GM19452 (cell line): Measurements from ENCODE around the gene TNRC6A.
"Not testable (repeated sequence)": the region's sequence is repeated elsewhere in the genome, so short reads cannot be mapped to it uniquely, and the experiment has no call there.

Experiments
- ATAC-seq: cut with Tn5 transposase; IDR thresholded peaks from one replicate; pipeline ENCODE4 v1.9.1; 2021; ENCODE audit not compliant: unreplicated experiment

The TNRC6A gene

DNA sequence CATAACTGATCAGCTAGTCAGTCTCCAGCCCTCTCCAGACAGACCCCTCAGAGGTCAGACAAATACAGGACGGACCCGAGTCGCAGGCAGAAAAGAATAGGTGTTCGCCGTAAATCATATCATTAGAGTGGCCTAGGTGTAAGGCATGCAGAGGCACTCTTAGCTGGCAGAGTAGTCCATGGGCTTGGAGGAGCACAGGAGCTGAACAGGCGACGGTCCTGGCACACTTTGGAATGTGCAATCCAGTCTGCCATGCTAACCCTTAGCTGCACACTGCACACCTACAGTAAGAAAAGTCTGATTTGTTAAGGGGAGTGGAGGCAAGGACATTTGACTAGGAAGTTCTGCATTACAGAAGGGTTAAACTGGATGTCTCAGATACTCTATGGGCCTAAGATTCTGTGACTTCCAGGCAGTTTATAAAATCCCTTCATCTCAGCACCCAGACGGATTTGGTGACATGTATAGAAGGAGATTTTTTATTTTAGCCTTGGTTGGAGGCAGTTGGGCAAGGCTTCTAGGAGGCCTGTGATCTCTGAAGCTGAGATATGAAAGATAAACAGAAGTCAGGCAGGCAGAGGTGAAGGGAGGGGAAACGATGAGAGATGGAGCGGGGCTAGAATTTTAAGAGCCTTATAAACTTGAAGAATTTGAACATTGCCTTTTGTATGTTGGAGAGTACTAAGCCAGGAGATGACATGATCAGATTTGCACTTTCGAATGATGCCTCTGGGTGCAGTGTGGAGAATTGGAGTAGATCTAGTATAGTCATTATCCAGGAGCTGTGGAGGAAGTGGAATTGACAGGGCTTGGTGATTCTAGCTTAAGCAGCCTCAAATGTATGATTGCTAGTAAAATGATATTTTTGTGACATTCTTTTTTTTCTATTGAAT lies 81.7 kb downstream of the TNRC6A start:
- ATAC-seq, result no peak

DNA sequence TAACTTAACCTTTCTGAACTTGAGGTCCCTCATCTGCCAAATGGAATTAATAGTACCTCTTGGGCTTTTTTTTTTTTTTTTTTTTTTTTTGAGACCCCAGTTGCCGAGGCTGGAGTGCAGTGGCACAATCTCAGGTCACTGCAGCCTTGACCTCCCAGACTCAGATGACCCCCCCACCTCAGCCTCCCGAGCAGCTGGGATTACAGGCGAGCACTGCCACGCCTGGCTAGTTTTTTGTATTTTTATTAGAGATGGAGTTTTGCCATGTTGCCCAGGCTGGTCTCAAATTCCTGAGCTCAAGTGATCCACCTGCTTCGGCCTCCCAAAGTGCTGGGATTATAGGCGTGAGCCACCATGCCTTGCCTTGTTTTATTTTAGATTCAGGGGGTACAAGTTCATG lies 83.4 kb downstream of the TNRC6A start:
- ATAC-seq, result not testable (repeated sequence)

DNA sequence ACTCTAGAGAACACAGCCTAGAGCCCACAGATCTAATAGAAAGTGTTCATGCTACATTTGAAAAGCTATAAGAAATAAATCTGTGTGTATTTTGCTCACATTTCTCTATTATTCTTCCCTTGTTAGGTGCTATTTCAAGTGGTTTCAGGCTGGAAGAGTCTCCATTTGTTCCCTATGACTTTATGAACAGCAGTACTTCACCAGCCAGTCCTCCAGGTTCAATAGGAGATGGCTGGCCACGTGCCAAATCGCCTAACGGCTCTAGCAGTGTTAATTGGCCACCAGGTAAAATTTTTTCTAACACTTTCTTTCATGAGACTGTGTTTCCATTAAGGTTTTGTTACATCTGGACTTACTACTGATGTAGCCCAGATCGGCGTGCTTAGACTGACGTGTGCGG lies 85.6 kb downstream of the TNRC6A start:
- ATAC-seq, result no peak

DNA sequence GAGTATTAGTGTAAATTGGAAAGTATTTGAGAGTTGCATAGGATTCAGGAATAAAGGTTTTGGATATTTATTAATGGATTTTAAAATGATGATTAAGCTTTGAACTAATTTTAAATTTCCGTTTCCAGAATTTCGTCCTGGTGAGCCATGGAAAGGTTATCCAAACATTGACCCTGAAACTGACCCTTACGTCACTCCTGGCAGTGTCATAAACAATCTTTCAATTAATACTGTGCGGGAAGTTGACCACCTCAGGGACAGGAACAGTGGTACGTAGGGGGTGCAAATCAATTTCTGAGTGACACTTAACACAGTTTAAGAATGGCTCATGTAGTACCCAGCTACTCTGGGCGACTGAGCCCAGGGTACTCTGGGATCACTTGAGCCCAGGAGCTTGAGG lies 87.2 kb downstream of the TNRC6A start:
- ATAC-seq, result no peak

DNA sequence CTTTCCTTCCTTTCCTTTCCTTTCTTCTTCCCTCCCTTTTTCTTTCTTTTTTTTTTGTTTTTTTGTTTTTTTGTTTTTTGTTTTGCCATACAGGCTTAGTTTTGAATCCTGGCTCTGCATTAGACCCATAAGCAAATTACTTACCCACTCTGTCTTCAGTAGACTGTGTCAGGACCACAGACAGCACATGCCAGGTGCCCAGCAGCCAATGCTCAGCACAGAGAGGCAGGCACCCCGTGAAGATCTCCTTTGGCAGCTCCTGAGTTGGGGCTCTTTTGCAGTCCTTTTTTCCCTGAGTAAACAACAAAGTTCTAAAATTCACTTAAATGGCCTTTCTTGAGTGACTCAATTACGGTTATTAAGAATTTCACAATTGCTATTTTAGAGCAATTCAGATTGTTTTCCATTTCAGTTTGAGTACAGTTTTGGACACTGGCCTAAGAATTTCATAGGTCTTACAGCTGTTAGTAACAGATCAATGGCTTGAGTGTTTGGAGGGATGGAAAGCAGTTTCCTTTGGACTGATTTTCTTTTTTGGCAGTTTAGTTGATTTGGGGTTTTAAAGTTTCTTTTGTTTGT lies 90.1 kb downstream of the TNRC6A start:
- no peak for ATAC-seq

DNA sequence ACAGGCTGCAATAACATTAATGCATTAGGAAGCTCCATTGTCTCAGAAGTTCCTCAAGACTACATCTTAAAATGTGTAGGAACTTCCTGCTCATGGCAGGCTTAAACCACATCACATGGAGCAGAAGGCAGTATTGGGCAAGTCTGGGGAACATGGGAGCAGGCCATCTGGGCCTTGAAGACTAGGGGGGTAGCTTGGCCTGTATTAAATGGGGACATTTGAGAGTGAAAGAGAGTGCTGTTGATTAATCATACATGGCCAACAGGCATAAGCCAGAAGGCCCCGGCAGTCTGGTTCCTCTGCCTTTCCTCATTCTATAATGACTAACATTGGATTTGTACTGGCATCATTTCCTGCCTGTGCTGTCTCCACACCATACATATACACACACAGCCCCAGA lies 91.1 kb downstream of the TNRC6A start:
- ATAC-seq, result no peak

DNA sequence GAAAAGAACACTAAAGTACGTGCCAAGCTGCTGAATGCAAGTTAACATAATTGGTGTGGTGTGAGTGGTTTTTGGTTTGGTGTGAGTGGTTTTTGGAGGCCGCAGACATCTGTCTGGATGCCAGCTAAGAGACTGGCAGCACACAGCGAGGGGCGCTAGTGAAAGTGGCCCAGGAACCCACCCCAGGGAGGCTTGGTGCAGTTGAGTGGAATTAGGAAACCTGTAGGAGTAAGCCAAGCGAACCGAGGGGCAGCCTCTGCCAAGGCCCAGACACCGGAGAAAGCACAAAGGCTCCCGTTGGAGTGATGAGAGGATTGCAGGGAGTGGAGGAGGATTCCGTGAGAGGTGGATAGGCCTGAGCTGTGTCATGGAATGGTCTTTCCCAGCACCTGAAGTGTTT lies 91.7 kb downstream of the TNRC6A start:
- no peak for ATAC-seq

DNA sequence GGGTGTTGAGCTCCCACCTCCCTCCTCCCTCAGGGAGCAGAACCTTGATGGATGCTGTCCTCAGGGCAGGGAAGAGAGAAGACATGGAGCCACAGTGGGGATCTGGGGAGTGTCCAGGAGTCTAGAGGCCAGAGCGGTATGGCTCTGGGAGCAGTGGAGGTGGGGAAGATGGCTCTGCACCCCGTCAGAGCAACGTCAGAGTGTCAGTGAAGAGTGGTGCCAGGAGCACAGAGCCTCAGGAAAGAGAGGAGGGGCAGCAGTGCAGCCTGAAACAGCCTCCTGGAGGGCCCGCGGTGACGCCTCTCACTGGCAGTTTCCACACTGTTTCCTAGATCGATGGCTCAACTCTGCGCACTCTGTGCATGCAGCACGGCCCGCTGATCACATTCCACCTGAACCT lies 93.1 kb downstream of the TNRC6A start:
- no peak for ATAC-seq

DNA sequence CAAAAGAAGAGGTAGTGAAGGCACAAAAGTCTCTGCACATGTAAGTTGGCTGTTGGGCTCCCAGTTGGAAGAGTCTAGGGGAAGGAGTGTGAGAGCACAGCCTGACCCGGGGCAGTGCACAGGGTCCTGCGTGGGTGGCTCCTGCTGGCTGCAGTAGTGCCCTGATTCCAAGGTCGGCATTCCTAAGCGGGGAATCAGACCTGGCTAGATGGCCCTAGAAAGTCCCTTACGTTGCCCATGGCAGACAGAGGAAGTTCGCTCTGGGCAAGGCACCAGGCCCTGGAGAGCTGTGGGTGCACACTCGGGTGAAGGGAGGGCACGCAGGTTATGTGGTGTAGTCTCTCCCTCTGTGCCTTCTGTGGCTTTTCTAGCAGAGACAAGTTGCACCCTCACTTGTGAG lies 93.5 kb downstream of the TNRC6A start:
- ATAC-seq, result no peak

DNA sequence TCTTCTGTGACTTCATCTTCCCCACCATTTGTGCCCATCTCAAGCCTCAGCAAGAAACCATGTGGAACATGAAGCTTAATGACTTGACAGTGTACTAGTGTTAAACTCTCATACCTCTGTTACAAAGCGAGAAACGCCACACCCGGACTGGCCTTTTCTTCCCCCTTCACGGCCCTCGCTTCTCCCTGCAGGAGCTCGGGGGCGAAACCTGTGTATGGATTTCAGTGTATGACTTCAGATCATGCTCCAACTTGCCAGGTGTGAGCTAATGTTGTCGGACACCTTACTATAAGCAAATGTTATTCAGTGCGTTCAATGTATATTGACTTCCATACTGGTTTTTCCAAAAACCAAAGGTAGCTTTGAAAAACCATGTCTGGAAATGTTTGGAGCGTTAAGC lies 96.2 kb downstream of the TNRC6A start:
- ATAC-seq, result no peak

DNA sequence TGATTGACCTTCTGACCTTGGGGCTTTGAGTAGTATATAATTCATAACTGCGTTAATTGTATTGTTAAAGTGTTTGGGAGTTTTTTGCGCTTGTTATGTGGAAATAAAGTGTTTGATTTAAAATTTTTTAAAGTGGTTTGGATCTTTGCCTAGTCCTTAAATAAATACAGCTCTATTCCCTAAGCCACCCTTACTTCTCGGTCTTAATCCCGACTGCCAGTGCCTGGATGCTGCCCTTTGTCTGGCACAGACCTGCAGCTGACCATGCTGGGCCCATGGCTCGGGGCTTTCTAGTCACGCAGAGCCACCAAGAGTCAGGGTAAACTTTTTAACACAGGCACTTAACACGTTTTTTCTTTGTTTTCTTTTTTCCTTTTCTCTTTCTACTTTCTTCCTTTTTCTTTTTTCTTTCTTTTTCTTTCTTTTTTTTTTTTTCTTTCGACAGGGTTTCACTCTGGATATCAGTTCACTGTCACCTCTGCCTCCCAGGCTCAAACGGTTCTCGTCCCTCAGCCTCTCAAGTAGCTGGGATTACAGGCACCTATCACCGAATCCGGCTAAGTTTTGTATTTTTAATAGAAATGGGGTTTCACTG lies 96.7 kb downstream of the TNRC6A start:
- no peak for ATAC-seq

DNA sequence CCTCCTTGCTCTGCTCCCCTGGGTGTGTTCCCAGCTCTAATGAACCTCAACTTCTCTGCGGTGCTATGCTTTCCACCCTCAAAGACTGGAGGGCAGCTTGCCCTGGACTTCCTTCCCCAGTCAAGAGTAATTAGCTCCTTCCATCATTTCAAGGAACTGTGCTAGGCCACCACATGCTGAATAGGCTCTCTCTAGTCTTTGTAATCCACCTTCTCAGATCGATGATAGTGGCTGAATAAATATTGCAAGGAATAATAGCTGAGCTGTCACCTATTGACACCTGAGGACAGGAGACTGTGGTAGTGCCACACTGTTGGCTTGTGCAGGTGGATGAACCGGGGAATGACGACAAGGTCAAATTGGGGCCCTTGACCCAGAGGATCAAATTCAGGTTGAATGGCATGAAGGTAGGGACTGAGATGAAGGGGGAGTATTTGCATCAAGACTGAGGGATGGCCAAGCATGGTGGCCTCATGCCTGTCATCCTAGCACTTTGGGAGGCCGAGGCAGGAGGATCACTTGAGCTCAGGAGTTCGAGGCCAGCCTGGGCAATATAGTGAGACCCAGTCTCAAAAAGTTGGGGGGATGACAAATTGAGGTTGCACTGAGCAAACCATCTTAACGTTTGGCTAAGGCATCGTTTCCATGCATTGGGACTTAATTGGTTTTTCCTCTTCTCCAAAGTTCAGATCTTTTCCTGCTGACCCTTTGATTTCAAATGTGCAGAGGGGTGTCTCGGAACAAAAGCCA lies 97.5 kb downstream of the TNRC6A start:
- ATAC-seq, result no peak

DNA sequence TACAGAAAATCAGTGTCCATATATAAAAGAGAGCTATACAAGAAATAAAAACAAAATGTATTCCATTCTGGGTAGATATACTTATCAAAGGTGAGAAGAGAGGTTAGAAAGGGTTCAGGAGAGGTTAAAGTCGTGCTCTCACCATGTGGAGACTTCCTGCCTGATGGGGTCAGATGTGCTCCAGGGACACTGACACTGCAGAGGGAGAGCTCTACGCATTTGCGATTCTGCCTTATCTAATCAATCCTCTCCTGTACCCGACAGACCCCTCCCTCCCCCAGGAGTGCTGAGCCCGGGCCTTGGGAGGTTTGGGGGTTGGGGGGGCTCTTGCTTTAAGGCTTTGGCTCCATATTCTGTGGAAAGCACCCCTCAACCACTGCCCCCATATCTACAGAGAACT lies 99.7 kb downstream of the TNRC6A start:
- no peak for ATAC-seq

DNA sequence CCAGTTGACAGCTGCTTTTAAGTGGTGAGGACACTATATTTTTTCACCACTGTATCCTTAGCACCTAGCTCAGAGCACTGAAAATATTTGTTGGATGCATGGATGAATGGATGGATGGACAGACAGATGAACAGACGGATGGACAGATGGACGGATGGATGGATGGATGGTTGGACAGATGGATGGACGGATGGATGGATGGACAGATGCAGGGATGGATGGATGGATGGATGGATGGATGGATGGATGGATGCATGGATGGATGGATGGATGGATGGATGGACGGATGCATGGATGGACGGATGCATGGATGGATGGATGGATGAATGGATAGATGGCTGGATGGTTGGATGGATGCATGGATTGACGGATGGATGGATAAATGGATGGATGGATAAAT lies 103.9 kb downstream of the TNRC6A start:
- ATAC-seq, result no peak

DNA sequence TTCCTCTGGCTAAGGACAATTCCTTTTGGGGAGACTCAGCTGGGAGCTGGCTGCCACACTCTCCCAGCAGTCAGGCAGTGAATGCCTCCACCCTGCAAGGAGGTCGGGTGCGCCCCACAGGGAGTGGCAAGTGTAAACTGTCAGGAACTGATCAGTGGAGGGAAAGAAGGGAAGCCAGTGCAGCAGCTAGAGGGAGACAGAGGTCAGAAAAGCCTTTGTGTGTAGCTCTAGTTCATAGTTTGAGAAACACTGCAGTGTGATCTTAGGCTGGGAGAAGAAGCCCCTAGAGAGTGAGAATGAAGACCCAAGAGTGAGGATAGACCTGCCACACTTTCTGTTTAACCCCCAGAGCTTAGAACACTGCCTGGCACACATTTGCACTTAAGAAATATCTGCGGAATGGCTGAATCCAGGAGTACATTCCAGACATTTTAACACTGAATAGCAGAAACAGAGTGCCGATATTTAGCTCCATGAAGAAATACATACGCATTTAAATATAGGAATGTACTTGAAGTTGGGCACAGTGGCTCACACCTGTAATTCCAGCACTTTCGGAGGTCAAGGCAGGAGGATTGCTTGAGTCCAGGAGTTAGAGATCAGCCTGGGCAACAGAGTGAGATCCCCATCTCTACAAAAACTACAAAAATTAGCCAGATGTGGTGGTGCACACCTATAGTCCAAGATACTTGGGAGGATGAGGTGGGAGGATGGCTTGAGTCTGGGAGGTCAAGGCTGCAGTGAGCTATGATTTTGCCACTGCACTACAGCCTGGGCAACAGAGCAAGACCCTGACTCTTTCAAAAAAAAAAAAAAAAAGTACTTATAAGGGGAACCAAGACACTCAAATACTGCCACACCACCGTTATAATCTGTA lies 105.2 kb downstream of the TNRC6A start:
- no peak for ATAC-seq

DNA sequence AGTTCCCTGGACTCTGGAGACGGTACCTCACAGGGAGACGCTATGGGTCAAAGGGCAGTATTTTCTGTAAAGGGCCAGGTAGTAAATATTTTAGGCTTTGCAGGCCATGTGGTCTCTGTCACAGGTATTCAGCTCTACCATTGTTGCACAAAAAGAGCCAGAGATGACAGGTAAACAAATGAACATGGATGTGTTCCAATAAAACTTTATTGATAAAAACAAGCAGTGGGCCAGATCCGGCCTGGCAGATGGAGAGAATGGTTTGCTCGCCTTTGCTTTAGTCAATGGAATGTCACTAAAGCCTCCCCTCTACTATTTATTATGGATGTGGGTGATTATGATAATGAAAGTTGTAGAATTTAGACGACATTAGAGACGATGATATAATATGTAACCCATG lies 107.4 kb downstream of the TNRC6A start:
- ATAC-seq, result no peak

DNA sequence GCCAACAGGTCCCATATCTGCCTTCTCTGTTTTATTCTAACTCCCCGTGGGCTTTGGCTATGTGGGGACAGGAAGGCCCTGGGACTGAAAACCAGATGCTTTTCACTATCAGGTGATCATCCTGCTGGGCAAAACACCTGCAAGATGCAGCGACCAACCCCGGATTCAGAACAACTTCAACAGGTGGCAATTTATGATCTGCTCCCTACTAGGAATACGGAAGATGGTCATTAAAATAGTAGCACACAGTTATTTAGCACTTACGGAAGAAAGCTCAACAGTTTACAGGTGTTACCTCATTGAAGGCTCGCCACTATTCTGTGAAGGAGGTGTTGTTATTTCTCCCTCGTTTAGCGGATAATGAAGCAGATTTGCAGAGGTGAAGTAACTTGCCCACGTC lies 108.5 kb downstream of the TNRC6A start:
- ATAC-seq, result no peak

DNA sequence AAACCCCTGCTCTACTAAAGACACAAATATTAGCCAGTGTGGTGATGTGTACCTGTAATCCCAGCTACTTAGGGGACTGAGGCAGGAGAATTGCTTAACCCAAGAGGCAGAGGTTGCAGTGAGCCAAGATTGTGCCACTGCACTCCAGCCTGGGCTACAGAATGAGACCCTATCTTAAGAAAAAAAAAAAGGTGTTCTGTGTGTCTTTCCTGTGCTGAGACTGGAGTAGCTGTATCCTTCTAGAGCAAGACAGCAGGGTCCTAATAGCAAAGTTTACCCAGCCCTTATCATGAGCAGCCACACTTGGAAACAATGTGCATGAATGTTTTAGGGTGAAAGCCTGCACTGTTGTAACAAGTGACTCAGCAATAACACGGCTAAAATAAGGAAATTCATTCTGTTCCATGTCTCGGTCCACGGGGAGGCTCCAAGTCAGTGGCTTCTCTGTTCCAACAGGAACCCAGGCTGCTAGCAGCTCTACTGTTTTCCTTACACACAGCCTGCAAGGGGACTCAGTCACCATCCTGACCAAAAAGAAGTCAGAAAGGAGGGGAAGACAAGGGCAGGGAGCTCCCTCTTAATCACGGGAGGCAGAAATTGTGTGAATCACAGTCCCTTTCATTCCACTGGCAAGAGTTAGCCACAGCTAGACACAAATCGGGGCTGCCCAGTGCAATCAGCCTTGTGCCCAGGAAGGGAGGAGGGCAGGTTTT lies 109.3 kb downstream of the TNRC6A start:
- no peak for ATAC-seq

DNA sequence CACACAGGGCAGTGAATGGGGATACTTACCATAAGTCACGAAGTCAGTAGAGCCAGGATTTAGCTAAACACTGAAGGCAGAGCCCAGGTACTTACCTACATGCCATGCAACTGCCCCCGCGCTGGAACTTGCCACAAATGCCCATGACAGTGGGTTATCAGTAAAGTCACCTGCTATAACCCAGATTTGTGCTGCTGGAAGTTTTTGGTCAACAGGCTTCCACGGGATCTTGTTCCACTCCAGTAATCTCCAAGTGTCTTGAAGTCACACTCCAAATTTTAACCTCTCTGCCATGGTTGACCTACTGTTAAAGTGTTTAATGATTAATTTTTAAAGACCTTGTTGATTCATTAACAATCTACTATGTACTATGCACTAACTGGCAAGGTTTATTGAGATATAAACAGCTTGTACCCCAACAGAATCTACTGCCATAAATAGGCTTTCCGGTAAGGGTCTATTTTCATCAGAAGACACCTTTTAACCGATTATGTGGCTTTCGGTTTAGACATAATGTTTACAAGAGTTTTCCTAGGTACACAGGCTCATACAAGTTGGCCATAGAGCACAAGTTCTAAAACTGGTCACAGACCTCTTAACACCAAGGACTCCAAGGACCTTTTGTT lies 110.0 kb downstream of the TNRC6A start:
- ATAC-seq, result no peak

DNA sequence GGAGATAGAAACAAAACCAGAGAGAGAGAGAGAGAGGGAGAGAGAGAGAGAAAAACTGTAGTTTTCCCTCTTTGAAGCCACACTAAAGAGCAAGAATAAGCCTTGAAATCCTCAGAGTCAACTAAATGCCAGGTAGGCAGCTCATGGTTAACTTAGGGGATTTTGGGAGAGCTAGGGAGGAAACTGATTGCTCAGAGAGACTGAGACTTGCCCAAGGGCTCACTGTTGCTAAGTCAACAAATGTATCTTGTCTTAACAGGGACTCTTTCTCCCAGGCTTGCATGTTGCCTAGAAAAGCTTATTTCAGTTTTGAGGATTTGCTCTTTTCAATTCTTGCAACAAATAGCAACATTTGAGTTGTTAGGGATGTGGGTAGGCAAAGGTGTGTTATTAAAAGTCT lies 111.8 kb downstream of the TNRC6A start:
- no peak for ATAC-seq
